Stimulated activated CD4-positive, alpha-beta T cell treated with anti-CD3 and anti-CD28 coated beads, Interleukin-4, amount 100 ng/mL, for 48 hours (primary cell): ENCODE results near the gene CLASP1.
"Not testable (repeated sequence)": the region's sequence is repeated elsewhere in the genome, so short reads cannot be mapped to it uniquely, and the experiment has no call there.

Source experiments
- DNase-seq, 2 donors: peaks; one replicate each; pipeline ENCODE4 v3.0.0-alpha.2; 2020; ENCODE audit warnings: low read depth in 2 of 2

CLASP1 gene

GRCh38 chr2:121617042-121617599, 32.1 kb downstream of the CLASP1 start:
- DNase-seq = no peak

- no peak for DNase-seq
Measured at GRCh38 chr2:121613774-121614173, 35.5 kb downstream of the CLASP1 start.

- DNase-seq = no peak
Measured at GRCh38 chr2:121613152-121613551, 36.1 kb downstream of the CLASP1 start.

- DNase-seq = no peak
Measured at GRCh38 chr2:121611730-121612705, 37.2 kb downstream of the CLASP1 start.

- not testable (repeated sequence) for DNase-seq
Measured at GRCh38 chr2:121611048-121611649, 38.1 kb downstream of the CLASP1 start.

GRCh38 chr2:121610487-121610874, 38.8 kb downstream of the CLASP1 start:
- DNase-seq = not testable (repeated sequence)

- DNase-seq = no peak
Measured at GRCh38 chr2:121608967-121609366, 40.3 kb downstream of the CLASP1 start.

- no peak for DNase-seq
Measured at GRCh38 chr2:121608367-121608766, 40.9 kb downstream of the CLASP1 start.

GRCh38 chr2:121605820-121606733, 43.2 kb downstream of the CLASP1 start:
- no peak for DNase-seq

- no peak for DNase-seq
Measured at GRCh38 chr2:121603185-121603584, 46.1 kb downstream of the CLASP1 start.

- no peak for DNase-seq
Measured at GRCh38 chr2:121599963-121600651, 49.2 kb downstream of the CLASP1 start.

- no peak for DNase-seq
Measured at GRCh38 chr2:121598087-121598486, 51.2 kb downstream of the CLASP1 start.

GRCh38 chr2:121596221-121597080, 52.8 kb downstream of the CLASP1 start:
- DNase-seq = no peak

GRCh38 chr2:121595012-121595891, 54.0 kb downstream of the CLASP1 start:
- DNase-seq = no peak

GRCh38 chr2:121591199-121591598, 58.1 kb downstream of the CLASP1 start:
- DNase-seq = no peak

- DNase-seq = no peak
Measured at GRCh38 chr2:121588357-121588756, 60.9 kb downstream of the CLASP1 start.

- no peak for DNase-seq
Measured at GRCh38 chr2:121587131-121587530, 62.1 kb downstream of the CLASP1 start.

GRCh38 chr2:121584741-121585140, 64.5 kb downstream of the CLASP1 start:
- no peak for DNase-seq

GRCh38 chr2:121583555-121583954, 65.7 kb downstream of the CLASP1 start:
- DNase-seq = no peak
